Upper lobe of left lung (tissue), 4 donors: ENCODE results near the gene SCO1.

Experiments
- CTCF ChIP-seq, 6 experiments: fragments of 450-650 bp in 4 of 6; fragments of 200-600 bp in 2 of 6; sonication (generic) in 2 of 6; IDR thresholded peaks; one replicate each; pipeline ENCODE4 v1.5.1; 2016 to 2019; ENCODE audit warnings: antibody characterized with exemption in 6 of 6
- POLR2A ChIP-seq, 4 donors: fragments of 450-650 bp; IDR thresholded peaks; one replicate each; pipeline ENCODE4 v1.5.1; 2016 to 2017; ENCODE audit warnings: antibody characterized with exemption in 4 of 4, mild to moderate bottlenecking in 2 of 4

GRCh38 chr17:10718547-10718946 is 21.2 kb upstream of the SCO1 start:
- TF ChIP-seq CTCF (IDR thresholded peaks at IDR 0.05) (no peak), POLR2A (IDR thresholded peaks at IDR 0.05) (no peak)
